GM18907 (cell line): ENCODE data around the gene PSMB8.

Experiments used
- ATAC-seq: cut with Tn5 transposase; IDR thresholded peaks from one replicate; pipeline ENCODE4 v1.9.1; 2021; ENCODE audit warnings: mild to moderate bottlenecking, moderate library complexity; ENCODE audit not compliant: unreplicated experiment

The PSMB8 gene

DNA sequence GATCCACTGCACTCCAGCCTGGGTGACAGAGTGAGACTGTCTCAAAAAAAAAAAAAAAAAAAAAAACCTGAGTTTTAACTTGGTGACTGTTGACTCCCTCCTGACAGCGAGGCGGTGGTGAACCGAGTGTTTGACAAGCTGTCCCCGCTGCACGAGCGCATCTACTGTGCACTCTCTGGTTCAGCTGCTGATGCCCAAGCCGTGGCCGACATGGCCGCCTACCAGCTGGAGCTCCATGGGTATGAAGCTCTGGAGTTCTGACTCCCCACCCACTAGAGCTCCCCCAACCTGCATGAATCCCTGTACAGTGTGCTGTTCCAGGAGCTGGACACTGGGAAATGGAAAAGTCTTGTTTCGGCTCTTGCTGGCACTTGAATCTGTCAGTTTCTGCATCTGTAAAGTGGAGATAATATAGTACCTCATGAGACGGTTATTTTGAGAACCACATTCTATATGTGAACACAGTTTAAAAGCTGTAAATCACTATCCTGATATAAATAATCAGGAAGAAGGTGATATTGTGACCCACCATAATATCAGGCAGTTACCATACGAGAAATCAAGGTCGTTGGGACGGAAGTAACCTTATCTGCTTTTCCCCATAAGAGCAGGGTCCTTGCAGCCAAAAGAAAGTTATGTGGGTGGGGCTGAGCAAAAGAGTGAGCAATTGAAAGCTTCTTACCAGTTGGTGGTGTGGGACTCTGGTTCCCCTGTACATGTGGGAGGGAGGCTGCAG is 13.5 kb upstream of the PSMB8 start:
- no peak for ATAC-seq

DNA sequence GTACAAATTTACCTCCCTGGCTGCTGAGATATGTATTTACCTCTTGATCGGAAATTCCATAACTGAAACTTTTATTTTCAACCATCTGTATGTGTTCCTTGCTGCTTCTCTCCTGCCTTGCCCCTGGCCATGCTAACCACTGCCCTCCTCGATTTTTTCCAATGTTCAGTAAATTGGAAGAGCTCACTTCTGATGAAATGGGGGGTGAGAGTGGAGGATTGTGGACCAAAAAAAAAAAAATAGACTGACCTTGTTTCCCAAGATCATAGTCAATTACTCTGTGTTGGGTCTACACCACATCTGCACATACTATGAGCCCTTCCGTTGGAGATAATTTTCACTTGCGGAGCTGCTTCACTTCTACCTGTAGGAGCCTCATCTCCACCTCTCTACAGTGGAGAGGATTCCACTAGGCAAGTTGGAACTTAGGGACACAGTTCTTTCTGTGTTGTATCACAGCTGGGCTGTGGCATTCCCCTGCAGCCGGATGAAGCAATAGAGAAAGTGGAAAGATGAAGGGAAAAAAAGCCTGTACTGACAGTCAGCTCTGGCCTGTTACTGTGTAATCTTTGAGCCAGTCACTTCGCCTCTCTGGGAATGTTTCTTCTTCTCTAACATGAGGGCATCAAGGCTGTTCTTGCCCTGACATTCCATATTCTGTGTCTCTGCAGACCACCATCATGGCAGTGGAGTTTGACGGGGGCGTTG is 11.8 kb upstream of the PSMB8 start:
- ATAC-seq = no peak

DNA sequence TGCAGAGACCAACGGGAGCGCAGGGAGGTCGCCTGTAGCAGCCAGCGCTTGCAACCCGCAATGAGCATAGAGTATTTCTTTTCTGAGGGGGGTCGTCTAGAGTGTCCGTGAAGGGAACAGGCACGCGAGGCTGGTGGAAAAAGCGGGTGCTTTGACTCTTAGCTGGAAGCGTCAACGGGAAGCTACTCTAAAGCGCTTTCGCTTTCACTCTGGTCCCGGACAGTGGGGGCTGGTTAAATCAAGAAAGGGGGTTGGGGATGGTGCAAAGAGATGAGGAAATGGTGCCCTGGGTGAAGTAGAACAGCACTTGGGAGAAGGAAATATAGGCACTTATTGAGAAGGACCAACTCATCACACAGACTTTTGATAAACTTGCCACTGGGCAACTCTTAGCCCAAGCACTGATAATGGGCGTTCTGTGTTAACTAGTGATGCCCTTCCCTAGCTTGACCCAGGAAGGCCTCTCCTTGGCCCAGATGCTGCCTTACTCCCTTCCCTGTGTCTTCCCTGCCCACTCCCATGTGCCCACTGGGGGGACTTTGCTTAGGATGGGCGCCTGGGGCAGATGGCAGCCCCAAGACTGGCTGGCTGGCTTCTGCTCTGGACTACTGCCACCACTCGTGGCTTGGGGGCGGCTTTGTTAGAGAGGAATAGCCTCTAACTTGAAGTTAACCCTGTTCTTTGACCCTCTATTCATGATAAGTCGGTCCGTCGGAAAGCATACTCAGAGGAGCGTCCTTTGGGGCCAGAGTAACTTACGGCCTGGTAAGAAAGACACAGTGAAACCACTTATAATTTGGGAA is 10.7 kb upstream of the PSMB8 start:
- peak; percentile 17 for ATAC-seq

DNA sequence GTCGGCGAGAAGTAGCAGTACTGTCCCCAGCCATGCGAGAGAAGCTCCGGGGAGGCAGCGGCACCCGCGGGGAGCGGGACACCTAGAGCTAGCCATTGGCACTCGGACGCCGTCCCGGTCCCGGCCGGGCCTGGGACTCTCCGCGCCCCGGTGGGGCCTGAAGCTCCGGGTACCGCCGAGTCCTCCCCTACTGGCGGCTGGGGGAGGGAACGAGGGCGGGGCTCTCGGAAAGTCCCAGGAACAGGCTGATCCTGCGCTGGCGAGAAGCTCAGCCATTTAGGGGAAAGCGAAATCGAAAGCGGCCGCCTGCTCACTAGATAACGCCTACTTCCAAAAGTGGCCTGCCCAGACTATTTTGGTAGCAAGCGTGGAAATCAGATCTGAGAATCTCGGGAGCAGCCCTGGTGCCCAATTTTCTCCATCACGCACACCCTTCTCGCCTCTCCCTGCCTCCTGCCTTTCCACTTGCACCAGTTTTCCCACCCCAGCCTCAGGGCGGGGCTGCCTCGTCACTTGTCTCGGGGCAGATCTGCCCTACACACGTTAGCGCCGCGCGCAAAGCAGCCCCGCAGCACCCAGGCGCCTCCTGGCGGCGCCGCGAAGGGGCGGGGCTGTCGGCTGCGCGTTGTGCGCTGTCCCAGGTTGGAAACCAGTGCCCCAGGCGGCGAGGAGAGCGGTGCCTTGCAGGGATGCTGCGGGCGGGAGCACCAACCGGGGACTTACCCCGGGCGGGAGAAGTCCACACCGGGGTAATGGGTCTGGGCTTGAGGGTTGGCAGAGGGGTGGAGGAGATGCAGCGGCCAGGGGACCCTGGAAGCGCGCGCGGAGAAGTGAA is 9.9 kb upstream of the PSMB8 start, which contains the start of the genes PSMB9 and TAP1:
PSMB9 (plus strand) TSS at position 652 of the 835 bp plus-strand sequence; CDS start at position 690, 38 bp downstream.
TAP1 (minus strand) TSS at position 164 of the 835 bp plus-strand sequence; CDS start at position 96, 68 bp downstream.
- peak; percentile 80 for ATAC-seq

DNA sequence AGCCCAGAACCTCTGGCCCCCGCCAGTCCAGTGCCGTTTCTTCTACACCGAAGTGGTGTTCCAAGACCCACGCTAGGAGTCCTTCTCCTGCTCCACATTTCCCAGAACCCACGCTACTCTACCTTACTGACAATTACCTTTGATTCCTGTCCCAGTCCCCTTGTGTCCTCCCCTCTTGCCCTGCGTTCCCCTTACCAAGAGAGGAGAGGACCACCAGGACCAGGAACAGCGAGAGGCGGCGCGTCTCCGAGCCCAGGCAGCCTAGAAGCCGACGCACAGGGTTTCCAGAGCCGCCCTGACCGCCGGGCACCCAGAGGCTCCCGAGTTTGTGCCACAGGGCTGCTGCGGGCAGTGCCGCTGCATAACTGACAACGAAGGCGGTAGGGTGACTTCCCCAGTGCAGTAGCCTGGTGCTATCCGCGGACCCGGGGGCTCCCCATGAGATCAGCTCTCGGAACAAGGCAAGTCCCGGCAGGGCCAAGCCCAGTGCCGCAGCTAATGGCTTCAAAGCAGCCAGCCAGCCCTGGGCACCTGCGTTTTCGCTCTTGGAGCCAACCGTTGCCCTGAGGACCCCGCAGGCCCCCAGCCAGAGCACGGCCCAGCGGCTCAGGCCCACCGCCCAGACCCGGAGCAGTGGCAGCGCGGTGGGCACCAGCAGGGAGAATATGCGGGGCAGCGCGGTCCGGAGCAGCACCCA is 9.1 kb upstream of the PSMB8 start:
- peak; percentile 38 for ATAC-seq

DNA sequence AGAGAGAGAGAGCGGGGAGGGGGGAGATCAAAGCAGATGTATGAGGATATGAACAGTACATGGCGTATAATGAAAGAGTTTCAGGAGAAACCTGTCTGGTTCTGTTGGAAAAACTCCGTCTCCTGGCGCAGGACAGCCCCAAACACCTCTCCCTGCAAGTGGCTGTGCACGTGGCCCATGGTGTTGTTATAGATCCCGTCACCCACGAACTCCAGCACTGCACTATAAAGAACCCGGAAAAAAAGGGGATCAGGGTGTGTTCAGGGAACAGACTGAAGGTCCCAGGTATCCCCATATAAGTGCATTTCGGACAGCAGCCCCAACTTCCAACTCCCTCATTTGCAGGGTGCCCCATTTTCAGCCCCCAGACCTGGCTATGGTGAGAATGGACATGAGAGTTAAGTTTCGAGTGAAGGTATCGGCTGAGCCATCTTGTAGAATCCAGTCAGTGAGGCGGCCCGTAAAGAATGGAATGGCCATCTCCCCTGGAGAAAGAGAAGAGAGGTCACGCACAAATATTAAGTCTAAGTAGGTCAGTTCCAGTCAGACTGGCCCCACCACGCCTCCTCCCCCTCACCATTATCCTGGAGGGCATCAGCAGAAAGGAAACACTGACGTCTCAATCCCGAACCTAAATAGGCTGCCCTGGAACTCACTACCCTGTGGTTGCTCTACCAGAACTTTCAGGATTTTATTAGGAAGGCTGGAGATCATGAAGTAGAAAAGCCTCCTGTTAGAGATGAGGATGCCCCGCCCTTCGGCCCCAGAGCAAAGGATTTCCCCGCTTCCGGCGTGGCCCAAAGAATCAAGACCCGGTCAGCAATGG is 8.4 kb upstream of the PSMB8 start:
- ATAC-seq = no peak

DNA sequence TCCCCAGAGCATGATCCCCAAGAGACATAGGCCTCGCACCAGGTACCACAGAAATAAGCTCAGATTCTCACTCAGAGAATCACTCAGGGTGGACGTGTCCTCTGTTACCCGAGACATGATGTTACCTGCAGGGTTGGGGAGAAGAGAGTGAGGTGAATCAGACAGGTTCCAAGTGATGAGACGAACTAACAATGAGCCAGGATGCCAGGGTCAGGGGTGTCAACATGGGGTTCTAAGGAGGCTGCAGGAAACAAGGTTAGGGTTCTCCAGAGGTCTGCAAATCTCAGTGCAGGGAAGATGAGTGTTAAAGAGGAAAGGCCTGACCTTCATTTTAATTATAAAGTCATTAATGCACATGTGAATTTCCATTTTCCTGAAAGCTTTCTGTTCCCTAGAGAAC is 7.2 kb upstream of the PSMB8 start:
- no peak for ATAC-seq

DNA sequence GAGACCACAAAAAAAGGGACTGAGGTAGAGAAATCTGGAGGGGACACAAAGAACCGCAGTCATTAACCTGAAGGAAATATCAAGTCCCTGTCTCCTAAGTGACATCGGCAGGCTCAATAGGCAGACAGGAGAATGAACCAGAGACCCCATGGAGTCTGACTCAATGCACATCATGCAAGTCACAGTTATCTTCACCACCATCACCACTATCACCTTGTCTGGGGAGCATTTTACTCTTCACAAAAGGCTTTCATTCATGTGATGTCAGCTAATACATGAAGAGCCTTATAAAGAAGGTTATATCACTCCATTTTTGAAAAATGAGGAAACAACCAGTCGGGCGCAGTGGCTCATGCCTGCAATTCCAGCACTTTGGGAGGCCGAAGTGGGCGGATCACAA is 5.3 kb upstream of the PSMB8 start:
- no peak for ATAC-seq

DNA sequence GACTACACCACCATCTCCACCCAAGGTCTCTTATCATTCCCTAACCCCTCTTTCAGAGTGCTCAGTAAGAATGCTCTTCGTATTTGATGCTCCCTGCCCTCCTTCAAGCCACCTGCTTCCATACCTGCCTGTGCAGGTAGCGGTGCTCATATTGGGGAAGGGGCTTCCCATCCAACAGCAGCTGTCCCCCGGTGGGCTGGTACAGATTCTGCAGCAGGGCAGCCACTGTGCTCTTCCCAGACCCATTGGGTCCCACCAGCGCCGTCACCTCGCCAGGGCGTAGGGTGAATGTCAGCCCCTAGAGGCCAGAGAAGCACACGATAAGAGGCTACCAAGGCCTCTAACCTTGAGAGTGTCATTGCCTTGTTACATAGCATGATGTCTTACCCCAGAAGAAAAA is 3.9 kb upstream of the PSMB8 start:
- no peak for ATAC-seq

DNA sequence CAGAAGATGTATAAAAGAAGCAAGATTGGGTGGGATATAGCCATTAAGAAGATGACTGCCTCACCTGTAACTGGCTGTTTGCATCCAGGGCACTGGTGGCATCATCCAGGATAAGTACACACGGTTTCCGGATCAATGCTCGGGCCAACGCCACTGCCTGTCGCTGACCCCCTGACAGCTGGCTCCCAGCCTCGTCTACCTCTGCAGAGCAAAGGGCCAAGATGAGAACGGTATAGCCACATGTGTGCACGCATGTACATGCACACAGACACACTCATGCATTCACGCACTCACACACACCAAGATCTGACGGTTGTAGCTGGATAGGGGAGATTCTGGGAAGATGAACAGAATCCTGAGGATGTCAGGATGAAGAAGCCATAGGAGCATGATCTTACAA is 3.2 kb upstream of the PSMB8 start:
- ATAC-seq = no peak

DNA sequence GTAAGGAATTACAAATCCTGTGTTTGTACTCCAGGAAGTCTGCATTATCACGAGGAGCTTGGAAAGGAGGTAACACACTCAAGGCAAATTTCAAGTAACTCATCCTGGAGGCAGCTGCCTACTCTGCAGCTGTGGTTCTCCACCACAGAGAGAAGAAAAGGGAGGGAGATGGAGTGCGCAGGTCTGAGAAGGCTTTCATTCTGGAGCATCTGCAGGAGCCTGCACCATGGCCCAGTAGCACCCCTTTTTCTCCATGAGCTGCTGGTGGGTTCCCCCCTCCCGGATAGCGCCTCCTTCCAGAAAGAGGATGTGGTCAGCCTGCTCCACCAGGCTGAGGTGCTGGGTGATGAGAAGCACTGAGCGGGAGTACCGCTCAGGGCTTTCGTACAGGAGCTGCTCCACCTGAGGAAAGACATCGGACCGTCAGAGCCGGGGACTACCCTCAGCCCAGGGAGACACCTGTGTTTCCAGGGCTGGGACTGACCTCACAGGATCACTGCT is 1.6 kb upstream of the PSMB8 start:
- ATAC-seq = no peak

DNA sequence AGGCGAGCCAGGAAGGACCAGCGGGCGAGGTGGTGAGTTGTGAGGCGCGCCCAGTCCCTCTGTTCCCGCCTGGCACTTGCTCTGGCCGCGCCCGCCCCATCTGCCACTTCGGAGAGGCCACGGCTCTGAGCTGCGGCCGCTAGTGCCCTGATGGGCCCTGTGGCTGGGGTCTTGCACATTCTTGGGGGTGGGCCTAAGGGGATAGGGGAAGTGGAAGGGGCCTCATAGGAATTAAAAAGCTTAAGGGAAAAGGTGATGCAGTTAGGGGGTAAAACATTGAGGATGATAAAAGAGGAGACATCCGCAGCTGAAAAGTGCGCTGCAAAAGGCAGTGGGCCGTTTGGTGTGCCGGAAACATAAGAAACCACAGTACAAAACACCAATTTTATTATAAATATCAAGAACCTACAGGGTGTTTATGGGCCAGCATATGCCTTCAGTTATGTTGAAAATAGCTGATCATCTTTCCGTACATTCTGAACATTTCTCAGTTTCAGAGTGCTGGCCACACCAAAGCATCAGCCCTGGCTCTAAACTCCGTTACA is 1.1 kb upstream of the PSMB8 start:
- no peak for ATAC-seq

DNA sequence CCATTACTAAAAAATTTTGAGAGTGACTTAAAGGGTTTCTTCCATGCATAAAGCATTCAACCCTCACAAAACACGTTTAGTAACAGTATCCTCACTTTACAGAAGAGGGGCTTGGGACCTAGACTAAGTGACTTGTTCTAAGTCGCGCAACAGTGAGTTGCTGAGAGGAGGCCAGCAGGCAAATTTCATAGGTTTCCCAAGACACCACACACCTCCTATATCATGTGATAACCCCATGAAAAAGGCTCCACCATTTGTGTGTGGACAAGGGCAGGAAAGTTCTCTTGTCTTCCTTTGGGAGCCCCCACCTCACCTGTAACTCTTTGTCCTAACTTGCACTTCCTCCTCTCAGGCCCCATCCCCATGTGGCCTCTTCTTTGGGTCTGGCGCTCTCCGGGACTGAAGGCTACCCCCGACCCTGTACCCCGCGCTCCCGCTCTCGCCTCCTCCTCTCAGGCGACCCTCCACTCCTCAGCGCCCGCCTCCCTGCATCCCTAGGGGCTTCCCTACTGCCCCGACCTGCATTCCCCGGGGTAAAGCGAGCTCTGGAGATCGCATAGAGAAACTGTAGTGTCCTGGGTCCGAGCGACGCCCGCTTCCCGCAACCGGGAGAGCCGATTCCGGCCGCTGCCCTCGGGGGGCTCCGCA is 392 bp downstream of the PSMB8 start:
- no peak for ATAC-seq

DNA sequence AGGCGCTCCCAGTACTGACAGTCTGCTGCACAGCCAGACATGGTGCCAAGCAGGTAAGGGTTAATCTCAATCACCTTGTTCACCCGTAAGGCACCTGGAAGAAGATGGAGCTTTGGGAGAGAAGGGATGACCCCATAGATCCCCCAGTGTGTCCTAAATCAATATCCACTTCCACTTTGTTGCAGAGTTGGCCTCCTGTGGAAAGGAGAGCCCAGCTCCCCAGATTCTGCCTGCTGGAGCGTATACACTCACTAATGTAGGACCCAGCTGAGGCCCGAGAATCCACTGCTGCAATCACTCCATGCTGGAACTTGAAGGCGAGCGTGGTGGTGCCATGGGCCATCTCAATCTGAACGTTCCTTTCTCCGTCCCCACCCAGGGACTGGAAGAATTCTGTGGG is 1.2 kb downstream of the PSMB8 start:
- no peak for ATAC-seq

DNA sequence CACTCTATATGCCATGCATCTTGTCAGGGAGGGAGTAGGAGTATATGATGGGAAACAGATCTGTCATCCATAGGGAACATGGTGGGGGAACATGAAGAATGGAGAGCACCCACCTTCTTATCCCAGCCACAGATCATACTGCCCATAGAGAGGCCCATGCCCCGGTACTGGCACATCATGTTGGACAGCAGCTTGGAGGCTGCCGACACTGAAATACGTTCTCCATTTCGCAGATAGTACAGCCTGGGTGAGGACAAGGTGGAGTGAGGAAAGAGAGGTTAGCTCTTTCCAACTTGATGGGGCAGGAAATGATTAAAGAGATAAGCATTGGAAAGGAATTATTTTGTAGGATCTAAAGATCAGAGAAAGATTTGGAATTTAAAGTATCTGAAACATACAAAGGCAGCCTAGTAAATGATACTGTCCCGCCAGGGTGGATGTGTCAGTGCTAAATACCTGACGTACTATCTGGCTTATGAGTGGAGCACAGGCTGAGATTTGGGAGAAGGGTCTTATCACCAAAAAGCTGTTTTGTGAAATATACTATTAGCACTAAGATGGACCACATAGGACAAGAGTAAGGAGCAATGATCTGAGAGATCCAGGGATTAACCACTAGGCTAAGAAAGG is 1.7 kb downstream of the PSMB8 start:
- ATAC-seq = no peak

DNA sequence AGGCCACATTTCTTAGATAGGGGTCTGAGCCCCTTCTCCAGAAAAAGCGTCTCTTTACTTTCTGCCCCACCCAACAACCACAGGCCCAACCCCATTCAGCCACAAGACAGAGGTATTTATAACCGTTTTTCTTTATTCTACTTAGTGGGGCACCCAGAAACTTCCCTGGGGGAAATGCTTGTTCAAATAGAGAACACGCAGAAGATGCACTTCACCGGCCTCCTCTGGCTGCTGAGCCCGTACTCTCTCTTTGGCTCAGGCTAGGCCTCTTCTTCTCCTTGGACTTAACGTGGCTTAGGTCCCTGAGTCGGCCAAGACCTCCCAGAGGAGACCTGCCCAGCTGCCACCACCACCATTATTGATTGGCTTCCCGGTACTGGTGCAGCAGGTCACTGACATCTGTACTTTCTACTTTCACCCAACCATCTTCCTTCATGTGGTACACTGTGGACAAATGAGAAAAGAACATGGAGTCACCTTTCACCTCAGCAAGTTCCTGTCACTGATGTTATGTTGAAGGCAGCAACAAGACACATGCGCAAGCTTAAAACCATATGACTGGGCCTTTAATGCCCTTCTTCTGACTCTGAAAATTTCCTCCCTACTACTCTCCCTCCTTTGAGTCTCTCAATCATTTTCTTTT is 3.1 kb downstream of the PSMB8 start:
- ATAC-seq = no peak

DNA sequence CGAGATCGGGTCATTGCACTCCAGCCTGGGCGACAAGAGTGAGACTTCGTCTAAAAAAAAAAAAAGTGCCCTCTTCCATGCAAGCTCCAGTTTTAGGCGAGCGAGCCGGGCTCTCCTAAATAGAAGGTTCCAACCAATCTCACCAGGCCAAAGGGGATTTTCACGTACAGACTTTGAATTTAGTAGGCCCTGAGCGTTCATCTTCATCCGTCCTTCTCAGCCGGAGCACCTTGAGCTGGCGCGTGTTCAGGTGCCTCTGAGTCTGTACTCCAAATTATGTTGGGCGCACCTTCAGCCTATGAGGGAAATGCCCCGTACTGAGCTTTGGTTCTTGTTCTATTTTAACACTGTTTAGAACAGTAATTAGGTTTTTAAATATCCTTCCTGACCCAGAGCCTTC is 4.5 kb downstream of the PSMB8 start:
- ATAC-seq = no peak
